H9 (cell line): ENCODE results near the gene AP3B2. TPM values are rescaled to one million over a fixed set of nuclear protein-coding genes. Genes with fewer than 3 reads are reported as not detected.

Source experiments
- DNase-seq: peaks from one replicate; pipeline ENCODE4 v3.0.0-alpha.2; 2017
- H2AFZ ChIP-seq: one replicate; pipeline ENCODE4 v1.6.1; 2013; ENCODE audit warnings: mild to moderate bottlenecking, low read length, control low read depth, moderate library complexity
- H2AK5ac ChIP-seq: 2 replicates; pipeline ENCODE4 v1.6.1; 2013; ENCODE audit warnings: low read length, control low read depth, mixed read lengths; ENCODE audit not compliant: insufficient read length
- H2BK120ac ChIP-seq: one replicate; pipeline ENCODE4 v1.6.1; 2013; ENCODE audit warnings: low read depth, mild to moderate bottlenecking, low read length, control low read depth, inconsistent platforms; ENCODE audit not compliant: poor library complexity, severe bottlenecking
- H2BK12ac ChIP-seq: 2 replicates; pipeline ENCODE4 v1.6.1; 2013; ENCODE audit warnings: low read length, control low read depth, mixed read lengths, low read depth; ENCODE audit not compliant: insufficient read length
- H2BK15ac ChIP-seq: 2 replicates; pipeline ENCODE4 v1.6.1; 2013; ENCODE audit warnings: low read depth, low read length, control low read depth
- H2BK20ac ChIP-seq: one replicate; pipeline ENCODE4 v1.6.1; 2013; ENCODE audit warnings: low read depth, mild to moderate bottlenecking, low read length, control low read depth, inconsistent platforms; ENCODE audit not compliant: poor library complexity, severe bottlenecking
- H2BK5ac ChIP-seq: 2 replicates; pipeline ENCODE4 v1.6.1; 2013; ENCODE audit warnings: low read length, control low read depth, mixed read lengths; ENCODE audit not compliant: insufficient read length
- H3K14ac ChIP-seq: 2 replicates; pipeline ENCODE4 v1.6.1; 2013; ENCODE audit warnings: low read length, control low read depth; ENCODE audit not compliant: insufficient read depth
- H3K18ac ChIP-seq: 2 replicates; pipeline ENCODE4 v1.6.1; 2013; ENCODE audit warnings: low read depth, mild to moderate bottlenecking, mixed read lengths, low read length, control low read depth; ENCODE audit not compliant: insufficient read length
- H3K23ac ChIP-seq: 2 replicates; pipeline ENCODE4 v1.6.1; 2013; ENCODE audit warnings: low read length, control low read depth, mixed read lengths, low read depth; ENCODE audit not compliant: insufficient read length
- H3K23me2 ChIP-seq: 2 replicates; pipeline ENCODE4 v1.6.1; 2013; ENCODE audit warnings: low read depth, mild to moderate bottlenecking, mixed read lengths, low read length, control low read depth; ENCODE audit not compliant: insufficient read length, poor library complexity, severe bottlenecking
- H3K27ac ChIP-seq: 2 replicates; pipeline ENCODE4 v1.5.1; 2013; ENCODE audit warnings: low read length, control low read depth, mixed read lengths, low read depth; ENCODE audit not compliant: insufficient read length
- H3K27me3 ChIP-seq: 2 replicates; pipeline ENCODE4 v1.6.1; 2013; ENCODE audit warnings: low read length, control low read depth, inconsistent platforms; ENCODE audit not compliant: insufficient read depth
- H3K4ac ChIP-seq: 2 replicates; pipeline ENCODE4 v1.6.1; 2013; ENCODE audit warnings: low read depth, mild to moderate bottlenecking, control low read depth, inconsistent platforms, low read length, moderate library complexity
- H3K4me1 ChIP-seq: 2 replicates; pipeline ENCODE4 v1.6.1; 2013; ENCODE audit warnings: low read length, control low read depth, inconsistent platforms; ENCODE audit not compliant: insufficient read depth
- H3K4me2 ChIP-seq: 2 replicates; pipeline ENCODE4 v1.6.1; 2013; ENCODE audit warnings: low read length, control low read depth, mixed read lengths; ENCODE audit not compliant: insufficient read length, insufficient read depth
- H3K56ac ChIP-seq: 2 replicates; pipeline ENCODE4 v1.6.1; 2013; ENCODE audit warnings: low read depth, mild to moderate bottlenecking, mixed read lengths, low read length, control low read depth; ENCODE audit not compliant: insufficient read length
- H3K79me1 ChIP-seq: 2 replicates; pipeline ENCODE4 v1.6.1; 2013; ENCODE audit warnings: low read depth, mild to moderate bottlenecking, moderate library complexity, low read length, control low read depth, inconsistent platforms; ENCODE audit not compliant: insufficient read depth, poor library complexity, severe bottlenecking
- H3K79me2 ChIP-seq: 2 replicates; pipeline ENCODE4 v1.6.1; 2013; ENCODE audit warnings: low read length, control low read depth, inconsistent platforms; ENCODE audit not compliant: insufficient read depth
- H3K9ac ChIP-seq: 2 replicates; pipeline ENCODE4 v1.6.1; 2013; ENCODE audit warnings: low read length, control low read depth, mixed read lengths; ENCODE audit not compliant: insufficient read length; ENCODE audit errors: extremely low read depth
- H3K9me3 ChIP-seq: one replicate; pipeline ENCODE4 v1.6.1; 2013; ENCODE audit warnings: low read depth, low read length, inconsistent platforms; ENCODE audit not compliant: control insufficient read depth
- H3T11ph ChIP-seq: one replicate; pipeline ENCODE4 v1.6.1; 2013; ENCODE audit warnings: mild to moderate bottlenecking, low read length, control low read depth, inconsistent platforms
- H4K20me1 ChIP-seq: one replicate; pipeline ENCODE4 v1.6.1; 2013; ENCODE audit not compliant: control insufficient read depth, insufficient read length, insufficient read depth
- H4K5ac ChIP-seq: 2 replicates; pipeline ENCODE4 v1.6.1; 2013; ENCODE audit warnings: low read depth, mild to moderate bottlenecking, mixed read lengths, low read length, control low read depth; ENCODE audit not compliant: insufficient read length
- H4K8ac ChIP-seq: replicated peaks from 2 replicates; pipeline ENCODE4 v1.6.1; 2013; ENCODE audit warnings: low read length, control low read depth, mixed read lengths, low read depth; ENCODE audit not compliant: insufficient read length
- H4K91ac ChIP-seq: 2 replicates; pipeline ENCODE4 v1.6.1; 2013; ENCODE audit warnings: low read depth, mild to moderate bottlenecking, moderate library complexity, mixed read lengths, low read length, control low read depth; ENCODE audit not compliant: insufficient read length
- H3K27ac Mint-ChIP-seq, 3 experiments: 2 replicates in 2 of 3; 3 replicates in 1 of 3; pipeline ENCODE4 v1.8.0; 2020 to 2021; ENCODE audit warnings: mixed read lengths in 3 of 3, mild to moderate bottlenecking in 1 of 3, moderate library complexity in 1 of 3
- H3K27me3 Mint-ChIP-seq: 2 replicates; pipeline ENCODE4 v1.8.0; 2021; ENCODE audit warnings: low read depth, mild to moderate bottlenecking, moderate library complexity, mixed read lengths
- H3K36me3 Mint-ChIP-seq, 3 experiments: 2 replicates in 2 of 3; 3 replicates in 1 of 3; pipeline ENCODE4 v1.8.0; 2020 to 2021; ENCODE audit warnings: low read depth in 3 of 3, mixed read lengths in 3 of 3; ENCODE audit not compliant: insufficient read depth in 1 of 3
- H3K4me1 Mint-ChIP-seq, 2 experiments: 2 replicates each; pipeline ENCODE4 v1.8.0; 2020; ENCODE audit warnings: mixed read lengths in 2 of 2
- H3K4me3 Mint-ChIP-seq, 2 experiments: 2 replicates in 1 of 2; 3 replicates in 1 of 2; pipeline ENCODE4 v1.8.0; 2020 to 2021; ENCODE audit warnings: mild to moderate bottlenecking in 2 of 2, mixed read lengths in 2 of 2, moderate library complexity in 1 of 2
- H3K9me3 Mint-ChIP-seq, 2 experiments: 2 replicates in 1 of 2; 3 replicates in 1 of 2; pipeline ENCODE4 v1.8.0; 2020; ENCODE audit warnings: mild to moderate bottlenecking in 2 of 2, mixed read lengths in 2 of 2, moderate library complexity in 1 of 2
- CTCF ChIP-seq: fragments of 200-600 bp; sonication (generic); conservative IDR thresholded peaks from 3 replicates; pipeline ENCODE4 v1.8.0; 2021; ENCODE audit warnings: antibody characterized with exemption, mild to moderate bottlenecking
- WGBS: extraction: QIAGEN DNeasy Blood & Tissue Kit; methylation state at CpG from one replicate; pipeline ENCODE4 v1.1.7; 2013; ENCODE audit warnings: missing lambda C conversion rate, low lambda C conversion rate, mixed read lengths; ENCODE audit not compliant: insufficient read length; ENCODE audit errors: extremely low coverage; 5-methylcytosine and 5-hydroxymethylcytosine counted together
- total RNA-seq: library from RNA; stranded (reverse); gene quantifications from 2 replicates; pipeline ENCODE4 v1.2.1, GENCODE V29; 2021

AP3B2 gene
- total RNA-seq, 1 experiment from 2014 or later = 10.6 TPM

DNA sequence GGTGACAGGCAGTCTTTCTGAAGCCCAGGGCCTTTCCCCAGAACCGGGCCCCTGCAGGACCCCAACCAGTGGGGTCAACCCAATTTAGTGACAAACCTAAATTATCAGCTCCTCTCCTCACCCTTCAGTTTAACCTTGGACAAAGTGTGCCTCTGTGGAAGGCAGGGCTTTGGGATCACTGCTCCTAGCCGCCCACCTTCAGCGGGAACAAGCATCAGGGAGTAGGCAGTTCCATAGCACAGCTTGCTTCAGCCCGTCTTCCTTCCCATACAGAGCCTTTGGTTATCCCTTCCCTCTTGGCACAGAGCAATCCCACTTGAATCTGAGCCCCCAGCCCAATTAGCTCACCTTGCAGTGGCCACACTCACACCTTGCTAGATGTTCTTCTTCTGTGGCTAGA lies 5.3 kb upstream of the AP3B2 start:
- Mint-ChIP-seq H3K9me3 (peaks cover 9 to 12% of the 10 kb centered on the region in 2 experiments), H3K4me3 (no peak overlapping the region), H3K4me1 (peaks cover 5 to 9% of the 10 kb centered on the region in 2 experiments; a peak in 3 of 4 replicates), H3K27me3 (peaks cover 17% of the 10 kb centered on the region), H3K36me3 (peaks cover 3 to 9% (median 4%) of the 10 kb centered on the region in 3 experiments; a peak in 5 of 7 replicates), H3K27ac (no peak overlapping the region)
- no peak for TF ChIP-seq CTCF
- Histone ChIP-seq H2AFZ (no peak overlapping the region), H4K91ac (no peak overlapping the region), H2BK12ac (no peak overlapping the region), H4K8ac (no peak overlapping the region), H3K56ac (no peak overlapping the region), H3K18ac (no peak overlapping the region), H2BK120ac (no peak overlapping the region), H2BK15ac (no peak overlapping the region), H3K9ac (no peak overlapping the region), H3K27ac (no peak overlapping the region), H3K4me1 (peaks cover 4% of the 10 kb centered on the region; the same call in 1 of the 2 replicates), H2BK20ac (no peak overlapping the region), H4K5ac (no peak overlapping the region), H3K4me2 (no peak overlapping the region), H3K14ac (no peak overlapping the region), H3K27me3 (no peaks in the 10 kb centered on the region), H3K79me1 (no peaks in the 10 kb centered on the region), H3K4ac (no peak overlapping the region), H2BK5ac (no peak overlapping the region), H3K9me3 (no peaks in the 10 kb centered on the region), H3K23me2 (peaks cover 6% of the 10 kb centered on the region), H3K23ac (no peak overlapping the region), H4K20me1 (no peaks in the 10 kb centered on the region), H3T11ph (no peak overlapping the region), H3K79me2 (no peaks in the 10 kb centered on the region), H2AK5ac (no peak overlapping the region)
- WGBS = no CpG with 5 or more reads among the region's 4 CpGs
- DNase-seq = no peak
